B cell (primary cell): ENCODE results near the gene ASIP.

ENCODE experiments used
- EZH2 ChIP-seq: IDR thresholded peaks from 2 replicates; pipeline ENCODE4 v1.6.1; 2012; ENCODE audit warnings: borderline replicate concordance, low read depth, mild to moderate bottlenecking, moderate library complexity, low read length; ENCODE audit not compliant: insufficient read depth, poor library complexity, severe bottlenecking
- TF ChIP-seq, protein P1 (sequence below): fragments of 200-600 bp; IDR thresholded peaks from one replicate; pipeline ENCODE4 v1.8.0; 2022; ENCODE audit warnings: antibody characterized with exemption, mild to moderate bottlenecking

DNA sequence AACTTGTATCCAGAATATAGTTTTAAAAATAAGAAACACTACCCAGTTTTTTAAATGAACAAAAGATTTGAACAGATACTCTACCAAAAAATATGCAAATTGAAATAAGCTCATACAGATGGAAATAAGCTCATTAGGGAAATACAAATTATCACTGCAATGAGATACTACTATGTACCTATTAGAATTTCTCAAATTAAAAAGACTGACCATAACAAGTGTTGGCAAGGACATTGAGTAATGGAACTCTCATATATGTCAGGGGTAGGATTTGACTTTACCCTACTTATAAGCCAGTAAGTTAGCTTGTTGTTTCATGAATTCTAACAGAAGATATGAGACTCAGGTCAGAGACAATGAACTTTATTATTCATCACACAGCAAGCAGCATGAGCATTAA, 9.6 kb upstream of the ASIP start:
- TF ChIP-seq EZH2 = no peak
- TF ChIP-seq, protein P1, sequence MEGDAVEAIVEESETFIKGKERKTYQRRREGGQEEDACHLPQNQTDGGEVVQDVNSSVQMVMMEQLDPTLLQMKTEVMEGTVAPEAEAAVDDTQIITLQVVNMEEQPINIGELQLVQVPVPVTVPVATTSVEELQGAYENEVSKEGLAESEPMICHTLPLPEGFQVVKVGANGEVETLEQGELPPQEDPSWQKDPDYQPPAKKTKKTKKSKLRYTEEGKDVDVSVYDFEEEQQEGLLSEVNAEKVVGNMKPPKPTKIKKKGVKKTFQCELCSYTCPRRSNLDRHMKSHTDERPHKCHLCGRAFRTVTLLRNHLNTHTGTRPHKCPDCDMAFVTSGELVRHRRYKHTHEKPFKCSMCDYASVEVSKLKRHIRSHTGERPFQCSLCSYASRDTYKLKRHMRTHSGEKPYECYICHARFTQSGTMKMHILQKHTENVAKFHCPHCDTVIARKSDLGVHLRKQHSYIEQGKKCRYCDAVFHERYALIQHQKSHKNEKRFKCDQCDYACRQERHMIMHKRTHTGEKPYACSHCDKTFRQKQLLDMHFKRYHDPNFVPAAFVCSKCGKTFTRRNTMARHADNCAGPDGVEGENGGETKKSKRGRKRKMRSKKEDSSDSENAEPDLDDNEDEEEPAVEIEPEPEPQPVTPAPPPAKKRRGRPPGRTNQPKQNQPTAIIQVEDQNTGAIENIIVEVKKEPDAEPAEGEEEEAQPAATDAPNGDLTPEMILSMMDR = no peak
